ENCODE results near the gene TGFBR3L.

DNA sequence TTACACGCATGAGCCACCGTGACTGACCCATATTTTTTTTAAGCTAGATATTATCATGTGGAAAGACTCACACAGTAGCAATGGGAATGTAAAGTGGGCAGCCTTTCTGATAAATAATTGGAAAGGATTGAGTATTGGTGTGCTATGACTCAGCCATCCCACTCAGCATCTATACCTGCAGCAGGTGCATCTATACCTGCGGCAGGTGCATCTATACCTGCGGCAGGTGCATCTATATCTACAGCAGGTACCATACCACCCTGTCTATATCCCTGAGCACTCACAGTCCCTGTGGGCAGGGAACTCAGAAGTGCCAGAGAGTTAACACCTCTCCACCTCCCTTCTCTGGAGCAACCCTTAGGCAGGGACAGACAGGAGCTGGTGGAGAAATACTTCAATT, 31.5 kb upstream of the TGFBR3L start:
- TF ChIP-seq, protein P1, sequence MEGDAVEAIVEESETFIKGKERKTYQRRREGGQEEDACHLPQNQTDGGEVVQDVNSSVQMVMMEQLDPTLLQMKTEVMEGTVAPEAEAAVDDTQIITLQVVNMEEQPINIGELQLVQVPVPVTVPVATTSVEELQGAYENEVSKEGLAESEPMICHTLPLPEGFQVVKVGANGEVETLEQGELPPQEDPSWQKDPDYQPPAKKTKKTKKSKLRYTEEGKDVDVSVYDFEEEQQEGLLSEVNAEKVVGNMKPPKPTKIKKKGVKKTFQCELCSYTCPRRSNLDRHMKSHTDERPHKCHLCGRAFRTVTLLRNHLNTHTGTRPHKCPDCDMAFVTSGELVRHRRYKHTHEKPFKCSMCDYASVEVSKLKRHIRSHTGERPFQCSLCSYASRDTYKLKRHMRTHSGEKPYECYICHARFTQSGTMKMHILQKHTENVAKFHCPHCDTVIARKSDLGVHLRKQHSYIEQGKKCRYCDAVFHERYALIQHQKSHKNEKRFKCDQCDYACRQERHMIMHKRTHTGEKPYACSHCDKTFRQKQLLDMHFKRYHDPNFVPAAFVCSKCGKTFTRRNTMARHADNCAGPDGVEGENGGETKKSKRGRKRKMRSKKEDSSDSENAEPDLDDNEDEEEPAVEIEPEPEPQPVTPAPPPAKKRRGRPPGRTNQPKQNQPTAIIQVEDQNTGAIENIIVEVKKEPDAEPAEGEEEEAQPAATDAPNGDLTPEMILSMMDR (IDR thresholded peaks at IDR 0.05): no peak
- no peak for TF ChIP-seq POLR2A (IDR thresholded peaks at IDR 0.05)
- TF ChIP-seq POLR2AphosphoS5 (IDR thresholded peaks at IDR 0.05): no peak
